CD4-positive, alpha-beta T cell (primary cell): Measurements from ENCODE around the gene IQGAP2. TPM values are rescaled to one million over a fixed set of nuclear protein-coding genes. Genes with fewer than 3 reads are reported as not detected.

Source experiments
- ATAC-seq: fragments of 200-7000 bp; cut with Tn5 transposase; one replicate; pipeline ENCODE4 v1.10.0; 2022; ENCODE audit warnings: mild to moderate bottlenecking; ENCODE audit not compliant: poor library complexity
- CTCF ChIA-PET: fragments of 350-600 bp; sonication (Branson Sonifier 250); formaldehyde crosslinking; loops from one replicate; lab custom pipeline; 2021; ENCODE audit warnings: antibody characterized with exemption, inconsistent platforms; lab: Charles Lee
- POLR2A ChIA-PET: fragments of 350-600 bp; sonication (Branson Sonifier 250); formaldehyde crosslinking; loops from one replicate; lab custom pipeline; 2021; ENCODE audit warnings: antibody characterized with exemption, inconsistent platforms; lab: Charles Lee
- DNase-seq, 14 experiments: peaks; one replicate each; pipeline ENCODE4 v3.0.0-alpha.2; 2013 to 2020; ENCODE audit warnings: mixed read lengths in 2 of 14
- H3K27ac ChIP-seq, 2 donors: one replicate each; pipeline versions ENCODE4 v1.5.1 to v1.7.0; 2013; ENCODE audit warnings: low read length in 2 of 2, low read depth in 1 of 2, mild to moderate bottlenecking in 1 of 2
- H3K27me3 ChIP-seq, 2 experiments: 1 replicate in 1 of 2; 2 replicates in 1 of 2; pipeline versions ENCODE4 v1.6.1 to v1.7.0; 2013; ENCODE audit warnings: low read length in 2 of 2, control low read depth in 1 of 2, mild to moderate bottlenecking in 1 of 2, moderate library complexity in 1 of 2; ENCODE audit not compliant: insufficient read depth in 2 of 2, control insufficient read depth in 1 of 2
- H3K36me3 ChIP-seq: one replicate; pipeline ENCODE4 v1.6.1; 2013; ENCODE audit warnings: low read length, control low read depth; ENCODE audit not compliant: insufficient read depth
- H3K4me1 ChIP-seq: one replicate; pipeline ENCODE4 v1.6.1; 2013; ENCODE audit warnings: low read length, control low read depth; ENCODE audit not compliant: insufficient read depth
- H3K4me3 ChIP-seq: one replicate; pipeline ENCODE4 v1.5.1; 2013; ENCODE audit warnings: mild to moderate bottlenecking, low read length, moderate library complexity
- H3K9me3 ChIP-seq, 2 experiments: 1 replicate in 1 of 2; 2 replicates in 1 of 2; pipeline versions ENCODE4 v1.6.1 to v1.7.0; 2013; ENCODE audit warnings: low read length in 2 of 2, mild to moderate bottlenecking in 2 of 2, control low read depth in 1 of 2, moderate library complexity in 1 of 2; ENCODE audit not compliant: control insufficient read depth in 1 of 2, insufficient read depth in 1 of 2
- H3K27ac Mint-ChIP-seq: one replicate; pipeline ENCODE4 v1.8.0; 2020; ENCODE audit warnings: mixed read lengths
- H3K27me3 Mint-ChIP-seq: one replicate; pipeline ENCODE4 v1.8.0; 2021; ENCODE audit warnings: mixed read lengths
- H3K36me3 Mint-ChIP-seq: one replicate; pipeline ENCODE4 v1.8.0; 2021; ENCODE audit warnings: low read depth, mixed read lengths
- H3K4me1 Mint-ChIP-seq: one replicate; pipeline ENCODE4 v1.8.0; 2021; ENCODE audit warnings: low read depth, mixed read lengths
- H3K4me3 Mint-ChIP-seq: one replicate; pipeline ENCODE4 v1.8.0; 2020; ENCODE audit warnings: mild to moderate bottlenecking, mixed read lengths
- H3K9me3 Mint-ChIP-seq: one replicate; pipeline ENCODE4 v1.8.0; 2020; ENCODE audit warnings: mixed read lengths
- intact Hi-C, 2 experiments: fragments of 100-400 bp; cut with DNase I in 1 of 2; cut with micrococcal nuclease in 1 of 2; formaldehyde crosslinking; loops; one replicate each; pipeline versions ENCODE4 v1.15.1 to v1.9.0; 2023 to 2025; cut with DNase I, micrococcal nuclease
- total RNA-seq, 174 experiments: library from RNA in 2 of 174; stranded (reverse) in 2 of 174; gene quantifications; one replicate each; pipeline ENCODE4 v1.2.3 and lab custom pipeline; 2021 to 2026
- TF ChIP-seq, protein P1 (sequence below): fragments of 200-600 bp; IDR thresholded peaks from one replicate; pipeline ENCODE4 v1.8.0; 2022; ENCODE audit warnings: antibody characterized with exemption, mild to moderate bottlenecking

Gene IQGAP2
- total RNA-seq, 2 experiments from 2014 or later, result 58.8 TPM

DNA sequence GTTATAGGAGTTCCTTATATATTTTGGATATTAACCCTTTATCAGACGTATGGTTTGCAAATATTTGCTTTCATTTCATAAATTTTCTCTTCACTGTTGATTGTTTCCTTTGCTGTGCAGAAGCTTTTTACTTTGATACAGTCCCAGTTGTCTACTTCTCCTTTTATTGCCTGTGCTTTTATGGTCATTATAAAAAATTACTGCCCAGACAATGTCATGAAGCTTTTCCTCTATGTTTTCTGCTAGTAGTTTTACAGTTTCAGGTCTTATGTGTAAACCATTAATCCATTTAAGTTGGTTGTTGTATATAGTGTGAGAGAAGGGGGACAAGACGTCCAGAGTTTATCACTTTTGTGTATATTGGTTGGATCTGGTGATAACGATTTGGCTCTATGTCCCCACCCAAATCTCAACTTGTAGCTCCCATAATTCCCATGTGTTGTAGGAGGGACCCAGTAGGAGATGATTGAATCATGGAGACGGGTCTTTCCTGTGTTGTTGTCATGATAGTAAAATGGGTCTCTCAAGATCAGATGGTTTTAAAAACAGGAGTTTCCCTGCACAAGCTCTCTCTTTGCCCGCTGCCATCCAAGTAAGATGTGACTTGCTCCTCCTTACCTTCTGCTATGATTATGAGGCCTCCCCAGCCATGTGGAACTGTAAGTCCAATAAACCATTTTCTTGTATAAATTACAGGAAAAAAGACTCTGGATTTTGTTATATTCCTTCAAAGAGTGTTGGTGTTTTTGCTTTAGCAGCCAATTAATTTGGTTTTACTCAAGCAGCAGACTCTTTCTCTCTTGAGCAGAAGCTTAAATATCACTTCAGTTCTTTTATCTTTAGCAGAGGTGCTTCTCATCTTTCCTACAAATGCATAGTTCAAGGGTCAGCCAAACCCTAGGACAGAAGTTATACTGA is 326.5 kb downstream of the IQGAP2 start:
- Mint-ChIP-seq H3K27ac (no peak overlapping the region), H3K4me1 (peaks cover 9% of the 10 kb centered on the region), H3K4me3 (no peak overlapping the region), H3K27me3 (no peaks in the 10 kb centered on the region), H3K9me3 (peaks cover 6% of the 10 kb centered on the region), H3K36me3 (no peaks in the 10 kb centered on the region)
- intact Hi-C loops, result no loop called here
- TF ChIP-seq, protein P1, sequence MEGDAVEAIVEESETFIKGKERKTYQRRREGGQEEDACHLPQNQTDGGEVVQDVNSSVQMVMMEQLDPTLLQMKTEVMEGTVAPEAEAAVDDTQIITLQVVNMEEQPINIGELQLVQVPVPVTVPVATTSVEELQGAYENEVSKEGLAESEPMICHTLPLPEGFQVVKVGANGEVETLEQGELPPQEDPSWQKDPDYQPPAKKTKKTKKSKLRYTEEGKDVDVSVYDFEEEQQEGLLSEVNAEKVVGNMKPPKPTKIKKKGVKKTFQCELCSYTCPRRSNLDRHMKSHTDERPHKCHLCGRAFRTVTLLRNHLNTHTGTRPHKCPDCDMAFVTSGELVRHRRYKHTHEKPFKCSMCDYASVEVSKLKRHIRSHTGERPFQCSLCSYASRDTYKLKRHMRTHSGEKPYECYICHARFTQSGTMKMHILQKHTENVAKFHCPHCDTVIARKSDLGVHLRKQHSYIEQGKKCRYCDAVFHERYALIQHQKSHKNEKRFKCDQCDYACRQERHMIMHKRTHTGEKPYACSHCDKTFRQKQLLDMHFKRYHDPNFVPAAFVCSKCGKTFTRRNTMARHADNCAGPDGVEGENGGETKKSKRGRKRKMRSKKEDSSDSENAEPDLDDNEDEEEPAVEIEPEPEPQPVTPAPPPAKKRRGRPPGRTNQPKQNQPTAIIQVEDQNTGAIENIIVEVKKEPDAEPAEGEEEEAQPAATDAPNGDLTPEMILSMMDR, result no peak
- no peak overlapping the region for H3K27ac ChIP-seq
- H3K27me3 ChIP-seq, result no peaks in the 10 kb centered on the region
- no peak for DNase-seq
- H3K9me3 ChIP-seq, result peaks cover 4 to 11% of the 10 kb centered on the region in 2 experiments
- ChIA-PET POLR2A (interaction anchor here (0.9 kb wide), 1 partner anchor 9 kb away, joined by 3 read pairs; no protein-coding TSS in a partner anchor), CTCF (interaction anchor here (1.2 kb wide), 1 partner anchor 45 kb away, joined by 4 read pairs; no protein-coding TSS in a partner anchor)
- peaks cover 14% of the 10 kb centered on the region for H3K4me1 ChIP-seq
- no peak for ATAC-seq
- H3K4me3 ChIP-seq, result no peak overlapping the region
- no peaks in the 10 kb centered on the region for H3K36me3 ChIP-seq

DNA sequence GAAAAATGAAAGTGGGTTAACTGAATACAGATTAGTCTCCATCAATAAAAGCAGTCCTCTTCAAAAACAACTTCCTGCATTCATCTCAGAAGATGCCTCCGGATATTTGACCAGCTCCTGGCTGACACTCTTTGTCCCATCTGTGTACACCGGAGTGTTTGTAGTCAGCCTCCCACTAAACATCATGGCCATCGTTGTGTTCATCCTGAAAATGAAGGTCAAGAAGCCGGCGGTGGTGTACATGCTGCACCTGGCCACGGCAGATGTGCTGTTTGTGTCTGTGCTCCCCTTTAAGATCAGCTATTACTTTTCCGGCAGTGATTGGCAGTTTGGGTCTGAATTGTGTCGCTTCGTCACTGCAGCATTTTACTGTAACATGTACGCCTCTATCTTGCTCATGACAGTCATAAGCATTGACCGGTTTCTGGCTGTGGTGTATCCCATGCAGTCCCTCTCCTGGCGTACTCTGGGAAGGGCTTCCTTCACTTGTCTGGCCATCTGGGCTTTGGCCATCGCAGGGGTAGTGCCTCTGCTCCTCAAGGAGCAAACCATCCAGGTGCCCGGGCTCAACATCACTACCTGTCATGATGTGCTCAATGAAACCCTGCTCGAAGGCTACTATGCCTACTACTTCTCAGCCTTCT is 329.4 kb downstream of the IQGAP2 start:
- Mint-ChIP-seq H3K27me3 (no peaks in the 10 kb centered on the region), H3K36me3 (no peaks in the 10 kb centered on the region), H3K9me3 (peaks cover 6% of the 10 kb centered on the region), H3K27ac (peak overlapping the region; percentile 78), H3K4me3 (peak overlapping the region; percentile 64), H3K4me1 (peaks cover 14% of the 10 kb centered on the region)
- H3K4me3 ChIP-seq, result peak overlapping the region; percentile 36
- intact Hi-C loops, result no loop called here
- DNase-seq (peak in 2 of 14 experiments; percentile 34 to 43), ATAC-seq (peak; percentile 23)
- H3K4me1 ChIP-seq, result peaks cover 25% of the 10 kb centered on the region
- H3K27me3 ChIP-seq, result no peaks in the 10 kb centered on the region
- TF ChIP-seq, protein P1, result no peak
- ChIA-PET CTCF (interaction anchor here (0.8 to 1.6 kb wide), 4 partner anchors 12 to 42 kb away, joined by 3 to 8 read pairs (median 4); partner anchors contain the start of gene F2R), POLR2A (interaction anchor here (0.9 kb wide), 1 partner anchor 15 kb away, joined by 4 read pairs; no protein-coding TSS in a partner anchor)
- peak overlapping the region; percentile 34 to 70 for H3K27ac ChIP-seq
- no peaks in the 10 kb centered on the region for H3K36me3 ChIP-seq
- H3K9me3 ChIP-seq, result peaks cover 4 to 11% of the 10 kb centered on the region in 2 experiments

DNA sequence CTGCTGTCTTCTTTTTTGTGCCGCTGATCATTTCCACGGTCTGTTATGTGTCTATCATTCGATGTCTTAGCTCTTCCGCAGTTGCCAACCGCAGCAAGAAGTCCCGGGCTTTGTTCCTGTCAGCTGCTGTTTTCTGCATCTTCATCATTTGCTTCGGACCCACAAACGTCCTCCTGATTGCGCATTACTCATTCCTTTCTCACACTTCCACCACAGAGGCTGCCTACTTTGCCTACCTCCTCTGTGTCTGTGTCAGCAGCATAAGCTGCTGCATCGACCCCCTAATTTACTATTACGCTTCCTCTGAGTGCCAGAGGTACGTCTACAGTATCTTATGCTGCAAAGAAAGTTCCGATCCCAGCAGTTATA is 329.9 kb downstream of the IQGAP2 start:
- Histone ChIP-seq H3K9me3 (peaks cover 4 to 11% of the 10 kb centered on the region in 2 experiments), H3K36me3 (no peaks in the 10 kb centered on the region), H3K27me3 (no peaks in the 10 kb centered on the region), H3K27ac (peak overlapping the region in 1 of 2 donors; percentile 70), H3K4me1 (peaks cover 29% of the 10 kb centered on the region), H3K4me3 (peak overlapping the region; percentile 36)
- Mint-ChIP-seq H3K27ac (peak overlapping the region; percentile 78), H3K36me3 (no peaks in the 10 kb centered on the region), H3K4me1 (peaks cover 15% of the 10 kb centered on the region), H3K9me3 (peaks cover 6% of the 10 kb centered on the region), H3K27me3 (no peaks in the 10 kb centered on the region), H3K4me3 (peak overlapping the region; percentile 64)
- TF ChIP-seq, protein P1, result no peak
- ChIA-PET POLR2A (interaction anchor here (0.9 kb wide), 1 partner anchor 16 kb away, joined by 4 read pairs; no protein-coding TSS in a partner anchor), CTCF (interaction anchor here (0.8 to 1.6 kb wide), 4 partner anchors 11 to 41 kb away, joined by 3 to 8 read pairs (median 4); partner anchors contain the start of gene F2R)
- intact Hi-C loops, result no loop called here
- ATAC-seq (peak; percentile 79), DNase-seq (peak in 12 of 14 experiments; percentile 8 to 88 (median 34))
